CD14-positive monocyte (primary cell): ENCODE data around the gene HCRTR1. TPM values are rescaled to one million over a fixed set of nuclear protein-coding genes. Genes with fewer than 3 reads are reported as not detected.

Source experiments
- DNase-seq, 3 donors: peaks; one replicate each; pipeline ENCODE4 v3.0.0-alpha.2; 2011 to 2022
- H2AFZ ChIP-seq: 2 replicates; pipeline ENCODE4 v1.6.0; 2012; ENCODE audit warnings: mild to moderate bottlenecking, low read depth, low read length, inconsistent platforms; ENCODE audit not compliant: insufficient read depth, poor library complexity, severe bottlenecking
- H3K27ac ChIP-seq, 2 donors: 1 replicate in 1 of 2; 2 replicates in 1 of 2; pipeline ENCODE4 v1.5.1; 2012 to 2013; ENCODE audit warnings: low read length in 2 of 2, control low read depth in 1 of 2, inconsistent platforms in 1 of 2, low read depth in 1 of 2, mild to moderate bottlenecking in 1 of 2
- H3K27me3 ChIP-seq, 2 donors: one replicate each; pipeline versions ENCODE4 v1.6.0 to v1.6.1; 2011 to 2013; ENCODE audit warnings: low read length in 2 of 2; ENCODE audit not compliant: control insufficient read depth in 2 of 2, insufficient read depth in 2 of 2
- H3K36me3 ChIP-seq, 2 donors: replicated peaks in 1 of 2; 1 replicate in 1 of 2; 2 replicates in 1 of 2; pipeline versions ENCODE4 v1.5.1 to v1.6.1; 2012 to 2013; ENCODE audit warnings: low read length in 2 of 2, control low read depth in 1 of 2, inconsistent platforms in 1 of 2, mild to moderate bottlenecking in 1 of 2; ENCODE audit not compliant: insufficient read depth in 2 of 2, control insufficient read depth in 1 of 2
- H3K4me1 ChIP-seq, 2 donors: 1 replicate in 1 of 2; 2 replicates in 1 of 2; pipeline versions ENCODE4 v1.5.1 to v1.6.1; 2012 to 2013; ENCODE audit warnings: low read length in 2 of 2, control low read depth in 1 of 2, inconsistent platforms in 1 of 2, mild to moderate bottlenecking in 1 of 2, moderate library complexity in 1 of 2; ENCODE audit not compliant: insufficient read depth in 2 of 2, control insufficient read depth in 1 of 2
- H3K4me2 ChIP-seq: replicated peaks from 2 replicates; pipeline ENCODE3; 2012; ENCODE audit warnings: low read length, moderate library complexity, mild to moderate bottlenecking; ENCODE audit not compliant: poor library complexity, severe bottlenecking; ENCODE audit errors: extremely low read depth
- H3K4me3 ChIP-seq, 3 experiments: fragments of 200-600 bp in 1 of 3; sonication (generic) in 1 of 3; replicated peaks in 1 of 3; 1 replicate in 2 of 3; 2 replicates in 1 of 3; pipeline ENCODE4 v1.5.1; 2011 to 2013; ENCODE audit warnings: low read length in 3 of 3, mild to moderate bottlenecking in 3 of 3, control low read depth in 2 of 3, low read depth in 2 of 3, inconsistent platforms in 1 of 3, moderate library complexity in 1 of 3
- H3K79me2 ChIP-seq: 2 replicates; pipeline ENCODE4 v1.6.0; 2012; ENCODE audit warnings: mild to moderate bottlenecking, control low read depth, inconsistent platforms, low read length, moderate library complexity; ENCODE audit not compliant: insufficient read depth
- H3K9ac ChIP-seq: 2 replicates; pipeline ENCODE4 v1.6.0; 2017; ENCODE audit warnings: low read length, mild to moderate bottlenecking; ENCODE audit not compliant: insufficient read depth, poor library complexity, severe bottlenecking
- H3K9me3 ChIP-seq, 2 donors: replicated peaks in 1 of 2; 1 replicate in 1 of 2; 2 replicates in 1 of 2; pipeline versions ENCODE4 v1.5.1 to v1.6.1; 2012 to 2013; ENCODE audit warnings: low read length in 2 of 2, control low read depth in 1 of 2; ENCODE audit not compliant: control insufficient read depth in 1 of 2, insufficient read depth in 1 of 2
- H4K20me1 ChIP-seq: 2 replicates; pipeline ENCODE4 v1.6.0; 2012; ENCODE audit warnings: mild to moderate bottlenecking, low read length, control low read depth, moderate library complexity; ENCODE audit not compliant: insufficient read depth
- H3K27ac Mint-ChIP-seq, 7 donors: one replicate each; pipeline ENCODE4 v1.8.0; 2020; ENCODE audit warnings: mild to moderate bottlenecking in 7 of 7, mixed read lengths in 7 of 7, moderate library complexity in 6 of 7, inconsistent platforms in 2 of 7
- H3K27me3 Mint-ChIP-seq, 3 donors: one replicate each; pipeline ENCODE4 v1.8.0; 2021 to 2022; ENCODE audit warnings: low read depth in 3 of 3, mild to moderate bottlenecking in 3 of 3, mixed read lengths in 3 of 3, moderate library complexity in 3 of 3, inconsistent platforms in 1 of 3
- H3K36me3 Mint-ChIP-seq, 2 donors: one replicate each; pipeline ENCODE4 v1.8.0; 2020; ENCODE audit warnings: mixed read lengths in 2 of 2, inconsistent platforms in 1 of 2, mild to moderate bottlenecking in 1 of 2
- H3K4me1 Mint-ChIP-seq: one replicate; pipeline ENCODE4 v1.8.0; 2020; ENCODE audit warnings: mild to moderate bottlenecking, mixed read lengths
- H3K4me3 Mint-ChIP-seq, 2 donors: one replicate each; pipeline ENCODE4 v1.8.0; 2020; ENCODE audit warnings: mild to moderate bottlenecking in 2 of 2, mixed read lengths in 2 of 2, moderate library complexity in 1 of 2
- H3K9me3 Mint-ChIP-seq, 7 donors: one replicate each; pipeline ENCODE4 v1.8.0; 2020 to 2022; ENCODE audit warnings: mixed read lengths in 7 of 7, mild to moderate bottlenecking in 6 of 7, moderate library complexity in 6 of 7, inconsistent platforms in 2 of 7
- CTCF ChIP-seq: fragments of 200-600 bp; IDR thresholded peaks from one replicate; pipeline ENCODE4 v1.8.0; 2022; ENCODE audit warnings: antibody characterized with exemption, mild to moderate bottlenecking
- WGBS: methylation state at CpG from one replicate; pipeline ENCODE4 v1.1.5; 2013; ENCODE audit warnings: missing lambda C conversion rate; ENCODE audit not compliant: insufficient coverage; 5-methylcytosine and 5-hydroxymethylcytosine counted together
- intact Hi-C, 2 donors: fragments of 100-400 bp; cut with micrococcal nuclease; formaldehyde crosslinking; loops; one replicate each; pipeline versions ENCODE4 v1.15.0 to v1.15.1; 2023
- polyA plus RNA-seq, 3 donors: library from polyadenylated mRNA; depleted of rRNA in 1 of 3; unstranded in 2 of 3; stranded (reverse) in 1 of 3; fragments of 300-500 nt in 2 of 3; fragments of >200 nt in 1 of 3; fragmentation: Illumina TruSeq in 2 of 3; gene quantifications; 1 replicate in 2 of 3; 2 replicates in 1 of 3; pipeline ENCODE4 v1.2.3, GENCODE V29; 2012 to 2021

Gene HCRTR1
- polyA plus RNA-seq, 3 donors, result not detected

GRCh38 chr1:31648641-31649357, 31.3 kb downstream of the HCRTR1 start:
- H3K27ac ChIP-seq, result no peak overlapping the region
- H3K4me2 ChIP-seq, result no peak overlapping the region
- no peak for DNase-seq
- H3K4me3 ChIP-seq, result no peak overlapping the region
- no peak overlapping the region for H3K9ac ChIP-seq
- H3K27me3 ChIP-seq, result no peaks in the 10 kb centered on the region
- Mint-ChIP-seq H3K9me3 (peaks cover 0 to 1% (median 0%) of the 10 kb centered on the region in 7 donors), H3K4me1 (peaks cover 15% of the 10 kb centered on the region), H3K36me3 (no peaks in the 10 kb centered on the region), H3K4me3 (no peak overlapping the region), H3K27me3 (peaks cover 0 to 3% (median 2%) of the 10 kb centered on the region in 3 donors), H3K27ac (peak overlapping the region in 1 of 7 donors; percentile 37)
- H4K20me1 ChIP-seq, result no peaks in the 10 kb centered on the region
- intact Hi-C loops, result loop anchor here in 1 of 2 donors (5.0 kb wide), 1 partner anchor 139 kb away; no protein-coding TSS in a partner anchor
- H2AFZ ChIP-seq, result no peak overlapping the region
- H3K9me3 ChIP-seq, result no peaks in the 10 kb centered on the region
- TF ChIP-seq CTCF, result no peak
- H3K79me2 ChIP-seq, result peaks cover 8% of the 10 kb centered on the region
- 67% methylated on average over 3 of the region's 9 CpGs for WGBS
- H3K4me1 ChIP-seq, result peaks cover 10 to 14% of the 10 kb centered on the region in 2 donors
- no peaks in the 10 kb centered on the region for H3K36me3 ChIP-seq

- Histone ChIP-seq H3K4me3 (no peak overlapping the region), H3K4me1 (peaks cover 4 to 5% of the 10 kb centered on the region in 2 donors), H2AFZ (no peak overlapping the region), H3K9me3 (no peaks in the 10 kb centered on the region), H3K27me3 (no peaks in the 10 kb centered on the region), H3K79me2 (no peaks in the 10 kb centered on the region), H3K27ac (no peak overlapping the region), H3K36me3 (no peaks in the 10 kb centered on the region), H3K4me2 (no peak overlapping the region), H4K20me1 (no peaks in the 10 kb centered on the region), H3K9ac (no peak overlapping the region)
- Mint-ChIP-seq H3K36me3 (no peaks in the 10 kb centered on the region), H3K27ac (no peak overlapping the region), H3K4me3 (no peak overlapping the region), H3K27me3 (peaks cover 0 to 3% (median 2%) of the 10 kb centered on the region in 3 donors), H3K4me1 (peaks cover 5% of the 10 kb centered on the region), H3K9me3 (peaks cover 0 to 1% (median 0%) of the 10 kb centered on the region in 7 donors)
- TF ChIP-seq CTCF, result no peak
- intact Hi-C loops, result no loop called here
- no peak for DNase-seq
- WGBS, result 100% methylated on average over 1 of the region's 9 CpGs
These were observed 32.9 kb downstream of the HCRTR1 start for GRCh38 chr1:31650161-31651088.
